CD14-positive monocyte (primary cell): ENCODE measurements around the gene ELAVL1. TPM values are rescaled to one million over a fixed set of nuclear protein-coding genes. Genes with fewer than 3 reads are reported as not detected.
"Not testable (repeated sequence)": the region's sequence is repeated elsewhere in the genome, so short reads cannot be mapped to it uniquely, and the experiment has no call there.

ENCODE experiments used
- DNase-seq, 3 donors: peaks; one replicate each; pipeline ENCODE4 v3.0.0-alpha.2; 2011 to 2022
- H2AFZ ChIP-seq: 2 replicates; pipeline ENCODE4 v1.6.0; 2012; ENCODE audit warnings: mild to moderate bottlenecking, low read depth, low read length, inconsistent platforms; ENCODE audit not compliant: insufficient read depth, poor library complexity, severe bottlenecking
- H3K27ac ChIP-seq, 2 donors: 1 replicate in 1 of 2; 2 replicates in 1 of 2; pipeline ENCODE4 v1.5.1; 2012 to 2013; ENCODE audit warnings: low read length in 2 of 2, control low read depth in 1 of 2, inconsistent platforms in 1 of 2, low read depth in 1 of 2, mild to moderate bottlenecking in 1 of 2
- H3K27me3 ChIP-seq, 2 donors: one replicate each; pipeline versions ENCODE4 v1.6.0 to v1.6.1; 2011 to 2013; ENCODE audit warnings: low read length in 2 of 2; ENCODE audit not compliant: control insufficient read depth in 2 of 2, insufficient read depth in 2 of 2
- H3K36me3 ChIP-seq, 2 donors: replicated peaks in 1 of 2; 1 replicate in 1 of 2; 2 replicates in 1 of 2; pipeline versions ENCODE4 v1.5.1 to v1.6.1; 2012 to 2013; ENCODE audit warnings: low read length in 2 of 2, control low read depth in 1 of 2, inconsistent platforms in 1 of 2, mild to moderate bottlenecking in 1 of 2; ENCODE audit not compliant: insufficient read depth in 2 of 2, control insufficient read depth in 1 of 2
- H3K4me1 ChIP-seq, 2 donors: 1 replicate in 1 of 2; 2 replicates in 1 of 2; pipeline versions ENCODE4 v1.5.1 to v1.6.1; 2012 to 2013; ENCODE audit warnings: low read length in 2 of 2, control low read depth in 1 of 2, inconsistent platforms in 1 of 2, mild to moderate bottlenecking in 1 of 2, moderate library complexity in 1 of 2; ENCODE audit not compliant: insufficient read depth in 2 of 2, control insufficient read depth in 1 of 2
- H3K4me2 ChIP-seq: replicated peaks from 2 replicates; pipeline ENCODE3; 2012; ENCODE audit warnings: low read length, moderate library complexity, mild to moderate bottlenecking; ENCODE audit not compliant: poor library complexity, severe bottlenecking; ENCODE audit errors: extremely low read depth
- H3K4me3 ChIP-seq, 3 experiments: fragments of 200-600 bp in 1 of 3; sonication (generic) in 1 of 3; replicated peaks in 1 of 3; 1 replicate in 2 of 3; 2 replicates in 1 of 3; pipeline ENCODE4 v1.5.1; 2011 to 2013; ENCODE audit warnings: low read length in 3 of 3, mild to moderate bottlenecking in 3 of 3, control low read depth in 2 of 3, low read depth in 2 of 3, inconsistent platforms in 1 of 3, moderate library complexity in 1 of 3
- H3K79me2 ChIP-seq: 2 replicates; pipeline ENCODE4 v1.6.0; 2012; ENCODE audit warnings: mild to moderate bottlenecking, control low read depth, inconsistent platforms, low read length, moderate library complexity; ENCODE audit not compliant: insufficient read depth
- H3K9ac ChIP-seq: 2 replicates; pipeline ENCODE4 v1.6.0; 2017; ENCODE audit warnings: low read length, mild to moderate bottlenecking; ENCODE audit not compliant: insufficient read depth, poor library complexity, severe bottlenecking
- H3K9me3 ChIP-seq, 2 donors: replicated peaks in 1 of 2; 1 replicate in 1 of 2; 2 replicates in 1 of 2; pipeline versions ENCODE4 v1.5.1 to v1.6.1; 2012 to 2013; ENCODE audit warnings: low read length in 2 of 2, control low read depth in 1 of 2; ENCODE audit not compliant: control insufficient read depth in 1 of 2, insufficient read depth in 1 of 2
- H4K20me1 ChIP-seq: 2 replicates; pipeline ENCODE4 v1.6.0; 2012; ENCODE audit warnings: mild to moderate bottlenecking, low read length, control low read depth, moderate library complexity; ENCODE audit not compliant: insufficient read depth
- H3K27ac Mint-ChIP-seq, 7 donors: one replicate each; pipeline ENCODE4 v1.8.0; 2020; ENCODE audit warnings: mild to moderate bottlenecking in 7 of 7, mixed read lengths in 7 of 7, moderate library complexity in 6 of 7, inconsistent platforms in 2 of 7
- H3K27me3 Mint-ChIP-seq, 3 donors: one replicate each; pipeline ENCODE4 v1.8.0; 2021 to 2022; ENCODE audit warnings: low read depth in 3 of 3, mild to moderate bottlenecking in 3 of 3, mixed read lengths in 3 of 3, moderate library complexity in 3 of 3, inconsistent platforms in 1 of 3
- H3K36me3 Mint-ChIP-seq, 2 donors: one replicate each; pipeline ENCODE4 v1.8.0; 2020; ENCODE audit warnings: mixed read lengths in 2 of 2, inconsistent platforms in 1 of 2, mild to moderate bottlenecking in 1 of 2
- H3K4me1 Mint-ChIP-seq: one replicate; pipeline ENCODE4 v1.8.0; 2020; ENCODE audit warnings: mild to moderate bottlenecking, mixed read lengths
- H3K4me3 Mint-ChIP-seq, 2 donors: one replicate each; pipeline ENCODE4 v1.8.0; 2020; ENCODE audit warnings: mild to moderate bottlenecking in 2 of 2, mixed read lengths in 2 of 2, moderate library complexity in 1 of 2
- H3K9me3 Mint-ChIP-seq, 7 donors: one replicate each; pipeline ENCODE4 v1.8.0; 2020 to 2022; ENCODE audit warnings: mixed read lengths in 7 of 7, mild to moderate bottlenecking in 6 of 7, moderate library complexity in 6 of 7, inconsistent platforms in 2 of 7
- CTCF ChIP-seq: fragments of 200-600 bp; IDR thresholded peaks from one replicate; pipeline ENCODE4 v1.8.0; 2022; ENCODE audit warnings: antibody characterized with exemption, mild to moderate bottlenecking
- WGBS: methylation state at CpG from one replicate; pipeline ENCODE4 v1.1.5; 2013; ENCODE audit warnings: missing lambda C conversion rate; ENCODE audit not compliant: insufficient coverage; 5-methylcytosine and 5-hydroxymethylcytosine counted together
- intact Hi-C, 2 donors: fragments of 100-400 bp; cut with micrococcal nuclease; formaldehyde crosslinking; loops; one replicate each; pipeline versions ENCODE4 v1.15.0 to v1.15.1; 2023
- polyA plus RNA-seq, 3 donors: library from polyadenylated mRNA; depleted of rRNA in 1 of 3; unstranded in 2 of 3; stranded (reverse) in 1 of 3; fragments of 300-500 nt in 2 of 3; fragments of >200 nt in 1 of 3; fragmentation: Illumina TruSeq in 2 of 3; gene quantifications; 1 replicate in 2 of 3; 2 replicates in 1 of 3; pipeline ENCODE4 v1.2.3, GENCODE V29; 2012 to 2021

The ELAVL1 gene
- polyA plus RNA-seq, 3 donors: 25.1 to 31.1 (median 30.7) TPM

GRCh38 chr19:7931221-7932061, 74.0 kb downstream of the ELAVL1 start:
- Histone ChIP-seq H3K27me3 (no peaks in the 10 kb centered on the region), H2AFZ (no peak overlapping the region), H3K4me1 (peaks cover 0 to under 1% of the 10 kb centered on the region in 2 donors), H3K9ac (no peak overlapping the region), H3K4me3 (no peak overlapping the region), H4K20me1 (peaks cover 2% of the 10 kb centered on the region), H3K27ac (no peak overlapping the region), H3K4me2 (no peak overlapping the region), H3K9me3 (no peaks in the 10 kb centered on the region), H3K36me3 (peaks cover 55 to 63% of the 10 kb centered on the region in 2 donors), H3K79me2 (no peaks in the 10 kb centered on the region)
- intact Hi-C loops: no loop called here
- H3K4me1 Mint-ChIP-seq: peaks cover 1% of the 10 kb centered on the region
- H3K4me3 Mint-ChIP-seq: no peak overlapping the region
- 97% methylated on average over 28 of the region's 36 CpGs for WGBS
- no peak for DNase-seq
- peak overlapping the region in 1 of 7 donors; percentile 6 for H3K27ac Mint-ChIP-seq
- peaks cover 48 to 66% of the 10 kb centered on the region in 2 donors for H3K36me3 Mint-ChIP-seq
- peaks cover 0 to 2% (median 0%) of the 10 kb centered on the region in 7 donors for H3K9me3 Mint-ChIP-seq
- H3K27me3 Mint-ChIP-seq: peaks cover 1 to 3% (median 2%) of the 10 kb centered on the region in 3 donors
- TF ChIP-seq CTCF: no peak

GRCh38 chr19:7930765-7931164, 74.7 kb downstream of the ELAVL1 start:
- H3K9me3 ChIP-seq: no peaks in the 10 kb centered on the region
- Mint-ChIP-seq H3K9me3 (peaks cover 0 to 2% (median 0%) of the 10 kb centered on the region in 7 donors), H3K4me1 (peaks cover 4% of the 10 kb centered on the region), H3K4me3 (no peak overlapping the region), H3K27me3 (peaks cover 2 to 6% (median 4%) of the 10 kb centered on the region in 3 donors), H3K36me3 (peaks cover 42 to 61% of the 10 kb centered on the region in 2 donors), H3K27ac (peak overlapping the region in 1 of 7 donors; percentile 18)
- peaks cover 50 to 56% of the 10 kb centered on the region in 2 donors for H3K36me3 ChIP-seq
- H3K4me1 ChIP-seq: peaks cover 4 to 6% of the 10 kb centered on the region in 2 donors
- WGBS: no CpG with 5 or more reads among the region's 7 CpGs
- H3K79me2 ChIP-seq: no peaks in the 10 kb centered on the region
- no peak overlapping the region for H3K9ac ChIP-seq
- H3K27ac ChIP-seq: no peak overlapping the region
- no peak overlapping the region for H3K4me3 ChIP-seq
- no peak overlapping the region for H2AFZ ChIP-seq
- no peaks in the 10 kb centered on the region for H3K27me3 ChIP-seq
- no peak for DNase-seq
- H4K20me1 ChIP-seq: peaks cover 4% of the 10 kb centered on the region
- intact Hi-C loops: no loop called here
- no peak overlapping the region for H3K4me2 ChIP-seq
- no peak for TF ChIP-seq CTCF

- WGBS: 100% methylated on average over 1 of the region's 11 CpGs
- H3K27me3 Mint-ChIP-seq, H3K27ac ChIP-seq, H3K4me2 ChIP-seq, H3K4me3 ChIP-seq, H3K79me2 ChIP-seq, H4K20me1 ChIP-seq, H3K27me3 ChIP-seq, intact Hi-C loops, H3K9me3 ChIP-seq, H3K4me1 Mint-ChIP-seq, H3K9me3 Mint-ChIP-seq, H2AFZ ChIP-seq, DNase-seq, H3K4me3 Mint-ChIP-seq, H3K9ac ChIP-seq: not testable (repeated sequence)
- Histone ChIP-seq H3K36me3 (peaks cover 45 to 49% of the 10 kb centered on the region in 2 donors), H3K4me1 (peaks cover 4 to 13% of the 10 kb centered on the region in 2 donors)
- Mint-ChIP-seq H3K36me3 (peaks cover 35 to 53% of the 10 kb centered on the region in 2 donors), H3K27ac (peak overlapping the region in 1 of 7 donors; percentile 68)
Measured at GRCh38 chr19:7930030-7930429, 75.4 kb downstream of the ELAVL1 start.
